Esophagus squamous epithelium (tissue), 5 donors: ENCODE measurements around the gene CCDC51. TPM values are rescaled to one million over a fixed set of nuclear protein-coding genes. Genes with fewer than 3 reads are reported as not detected.
"Not testable (repeated sequence)": the region's sequence is repeated elsewhere in the genome, so short reads cannot be mapped to it uniquely, and the experiment has no call there.

Experiments used
- DNase-seq: peaks from one replicate; lab custom pipeline; 2025; lab: John Stamatoyannopoulos, UW
- H3K27ac ChIP-seq, 4 donors: fragments of 200-600 bp; sonication (generic); one replicate each; pipeline ENCODE4 v1.5.1; 2016 to 2019; ENCODE audit warnings: mild to moderate bottlenecking in 1 of 4
- H3K27me3 ChIP-seq, 4 donors: fragments of 200-600 bp; sonication (generic); 1 replicate in 3 of 4; 2 replicates in 1 of 4; pipeline versions ENCODE4 v1.5.1 to v1.6.0; 2017 to 2021; ENCODE audit warnings: antibody characterized with exemption in 1 of 4
- H3K36me3 ChIP-seq, 3 donors: fragments of 200-600 bp; sonication (generic); one replicate each; pipeline ENCODE4 v1.5.1; 2016 to 2019
- H3K4me1 ChIP-seq, 3 donors: fragments of 200-600 bp; sonication (generic); one replicate each; pipeline ENCODE4 v1.5.1; 2017 to 2019
- H3K4me3 ChIP-seq, 4 donors: fragments of 200-600 bp; sonication (generic); 1 replicate in 3 of 4; 2 replicates in 1 of 4; pipeline ENCODE4 v1.5.1; 2016 to 2019; ENCODE audit warnings: mild to moderate bottlenecking in 2 of 4, moderate library complexity in 1 of 4
- H3K9me3 ChIP-seq, 3 donors: fragments of 200-600 bp; sonication (generic); one replicate each; pipeline ENCODE4 v1.5.1; 2016 to 2019
- POLR2A ChIP-seq, 4 donors: fragments of 450-650 bp; IDR thresholded peaks; one replicate each; pipeline ENCODE4 v1.6.1; 2017; ENCODE audit warnings: antibody characterized with exemption in 4 of 4, mild to moderate bottlenecking in 4 of 4, moderate library complexity in 3 of 4
- WGBS, 2 donors: methylation state at CpG; one replicate each; pipeline ENCODE4 v1.1.5; 2018; 5-methylcytosine and 5-hydroxymethylcytosine counted together
- intact Hi-C: fragments of 100-400 bp; cut with DNase I; formaldehyde crosslinking; loops from one replicate; pipeline ENCODE4 v1.15.0; 2022
- total RNA-seq, 4 donors: library from RNA; depleted of rRNA; stranded (reverse); fragments of >200 nt; gene quantifications; one replicate each; pipeline ENCODE4 v1.1.0, GENCODE V29; 2016
- TF ChIP-seq, protein P1 (sequence below), 6 experiments: fragments of 450-650 bp in 4 of 6; fragments of 200-600 bp in 2 of 6; sonication (generic) in 2 of 6; IDR thresholded peaks; one replicate each; pipeline ENCODE4 v1.5.1; 2016 to 2019; ENCODE audit warnings: antibody characterized with exemption in 6 of 6, mild to moderate bottlenecking in 4 of 6, moderate library complexity in 4 of 6
- donor health status: DM: yes; HTN: yes; CAD: no.

The CCDC51 gene, protein sequence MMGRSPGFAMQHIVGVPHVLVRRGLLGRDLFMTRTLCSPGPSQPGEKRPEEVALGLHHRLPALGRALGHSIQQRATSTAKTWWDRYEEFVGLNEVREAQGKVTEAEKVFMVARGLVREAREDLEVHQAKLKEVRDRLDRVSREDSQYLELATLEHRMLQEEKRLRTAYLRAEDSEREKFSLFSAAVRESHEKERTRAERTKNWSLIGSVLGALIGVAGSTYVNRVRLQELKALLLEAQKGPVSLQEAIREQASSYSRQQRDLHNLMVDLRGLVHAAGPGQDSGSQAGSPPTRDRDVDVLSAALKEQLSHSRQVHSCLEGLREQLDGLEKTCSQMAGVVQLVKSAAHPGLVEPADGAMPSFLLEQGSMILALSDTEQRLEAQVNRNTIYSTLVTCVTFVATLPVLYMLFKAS
- 10 to 100 TPM; 15.1 to 31.3 (median 18.2) TPM for total RNA-seq

- H3K27me3 ChIP-seq, result no peaks in the 10 kb centered on the region
- WGBS, 2 donors, result 0 to 2% methylated on average over 36 to 39 of the region's 54 CpGs
- peaks cover 0 to 35% (median 11%) of the 10 kb centered on the region in 3 donors for H3K36me3 ChIP-seq
- no peaks in the 10 kb centered on the region for H3K9me3 ChIP-seq
- peak; percentile 90 for DNase-seq
- H3K4me3 ChIP-seq, result peak within 1 kb of the TSS; percentile 69 to 97 (median 90)
- H3K27ac ChIP-seq, result peak within 1 kb of the TSS; percentile 94 to 98 (median 98)
- intact Hi-C loops, result loop anchor here (5.0 kb wide), 1 partner anchor 248 kb away; no protein-coding TSS in a partner anchor
- H3K4me1 ChIP-seq, result peaks cover 19 to 46% (median 35%) of the 10 kb centered on the region in 3 donors
- TF ChIP-seq POLR2A (IDR thresholded peaks at IDR 0.05), result peak in 3 of 4 donors; percentile 93 to 97 (median 94)
- TF ChIP-seq, protein P1, sequence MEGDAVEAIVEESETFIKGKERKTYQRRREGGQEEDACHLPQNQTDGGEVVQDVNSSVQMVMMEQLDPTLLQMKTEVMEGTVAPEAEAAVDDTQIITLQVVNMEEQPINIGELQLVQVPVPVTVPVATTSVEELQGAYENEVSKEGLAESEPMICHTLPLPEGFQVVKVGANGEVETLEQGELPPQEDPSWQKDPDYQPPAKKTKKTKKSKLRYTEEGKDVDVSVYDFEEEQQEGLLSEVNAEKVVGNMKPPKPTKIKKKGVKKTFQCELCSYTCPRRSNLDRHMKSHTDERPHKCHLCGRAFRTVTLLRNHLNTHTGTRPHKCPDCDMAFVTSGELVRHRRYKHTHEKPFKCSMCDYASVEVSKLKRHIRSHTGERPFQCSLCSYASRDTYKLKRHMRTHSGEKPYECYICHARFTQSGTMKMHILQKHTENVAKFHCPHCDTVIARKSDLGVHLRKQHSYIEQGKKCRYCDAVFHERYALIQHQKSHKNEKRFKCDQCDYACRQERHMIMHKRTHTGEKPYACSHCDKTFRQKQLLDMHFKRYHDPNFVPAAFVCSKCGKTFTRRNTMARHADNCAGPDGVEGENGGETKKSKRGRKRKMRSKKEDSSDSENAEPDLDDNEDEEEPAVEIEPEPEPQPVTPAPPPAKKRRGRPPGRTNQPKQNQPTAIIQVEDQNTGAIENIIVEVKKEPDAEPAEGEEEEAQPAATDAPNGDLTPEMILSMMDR (IDR thresholded peaks at IDR 0.05), result no peak
Measured at GRCh38 chr3:48439820-48440589, at the start of gene CCDC51, which contains the start of gene TMA7. Gene CCDC51 (minus strand): TSS chr3:48440119. CDS start chr3:48435128, 4,991 bp downstream. Gene TMA7 (plus strand): TSS chr3:48440257. CDS start chr3:48440297, 40 bp downstream.

DNA sequence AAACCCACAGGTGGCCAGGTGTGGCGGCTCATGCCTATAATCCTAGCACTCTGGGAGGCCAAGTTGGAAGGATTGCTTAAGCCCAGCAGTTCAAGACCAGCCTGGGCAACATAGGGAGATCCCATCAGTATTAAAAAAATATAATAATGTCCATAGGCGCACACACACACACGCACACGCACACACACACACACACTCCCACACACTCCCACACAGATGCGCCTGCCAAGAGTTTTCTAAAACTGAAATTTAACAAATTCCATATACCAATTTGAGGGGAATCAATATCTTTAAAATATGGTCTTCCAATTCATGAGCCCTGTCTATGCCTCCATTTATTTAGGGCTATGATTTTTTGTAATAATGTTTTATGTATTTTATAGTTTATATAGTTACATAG is 47.0 kb upstream of the CCDC51 start:
- 90 to 93% methylated on average over 5 of the region's 5 CpGs for WGBS, 2 donors
- intact Hi-C loops, result no loop called here
- Histone ChIP-seq H3K4me1 (peaks cover 0 to 25% (median 4%) of the 10 kb centered on the region in 3 donors), H3K27me3 (no peaks in the 10 kb centered on the region), H3K27ac (no peak overlapping the region), H3K9me3 (no peaks in the 10 kb centered on the region), H3K4me3 (no peak overlapping the region), H3K36me3 (peaks cover 0 to 18% (median 3%) of the 10 kb centered on the region in 3 donors)
- DNase-seq, result no peak
- TF ChIP-seq, protein P1 (IDR thresholded peaks at IDR 0.05), result no peak
- no peak for TF ChIP-seq POLR2A (IDR thresholded peaks at IDR 0.05)

GRCh38 chr3:48482822-48483221 is 42.9 kb upstream of the CCDC51 start:
- DNase-seq, result not testable (repeated sequence)

GRCh38 chr3:48480891-48481290 is 41.0 kb upstream of the CCDC51 start:
- H3K4me1 ChIP-seq, result peaks cover 0 to 20% (median 2%) of the 10 kb centered on the region in 3 donors
- intact Hi-C loops, H3K27me3 ChIP-seq, H3K4me3 ChIP-seq, H3K9me3 ChIP-seq, H3K27ac ChIP-seq, DNase-seq: not testable (repeated sequence)
- H3K36me3 ChIP-seq, result peaks cover 0 to 67% (median 8%) of the 10 kb centered on the region in 3 donors
- WGBS, 2 donors, result 92 to 93% methylated on average over 9 to 11 of the region's 11 CpGs

More at GRCh38 chr3:48482822-48483221, 42.9 kb upstream of the CCDC51 start:
- H3K27ac ChIP-seq, H3K4me1 ChIP-seq, H3K27me3 ChIP-seq, intact Hi-C loops, H3K9me3 ChIP-seq, H3K4me3 ChIP-seq: not testable (repeated sequence)
- H3K36me3 ChIP-seq, result peaks cover 0 to 47% (median 5%) of the 10 kb centered on the region in 3 donors
- WGBS, 2 donors, result 92 to 94% methylated on average over 4 to 5 of the region's 6 CpGs

DNA sequence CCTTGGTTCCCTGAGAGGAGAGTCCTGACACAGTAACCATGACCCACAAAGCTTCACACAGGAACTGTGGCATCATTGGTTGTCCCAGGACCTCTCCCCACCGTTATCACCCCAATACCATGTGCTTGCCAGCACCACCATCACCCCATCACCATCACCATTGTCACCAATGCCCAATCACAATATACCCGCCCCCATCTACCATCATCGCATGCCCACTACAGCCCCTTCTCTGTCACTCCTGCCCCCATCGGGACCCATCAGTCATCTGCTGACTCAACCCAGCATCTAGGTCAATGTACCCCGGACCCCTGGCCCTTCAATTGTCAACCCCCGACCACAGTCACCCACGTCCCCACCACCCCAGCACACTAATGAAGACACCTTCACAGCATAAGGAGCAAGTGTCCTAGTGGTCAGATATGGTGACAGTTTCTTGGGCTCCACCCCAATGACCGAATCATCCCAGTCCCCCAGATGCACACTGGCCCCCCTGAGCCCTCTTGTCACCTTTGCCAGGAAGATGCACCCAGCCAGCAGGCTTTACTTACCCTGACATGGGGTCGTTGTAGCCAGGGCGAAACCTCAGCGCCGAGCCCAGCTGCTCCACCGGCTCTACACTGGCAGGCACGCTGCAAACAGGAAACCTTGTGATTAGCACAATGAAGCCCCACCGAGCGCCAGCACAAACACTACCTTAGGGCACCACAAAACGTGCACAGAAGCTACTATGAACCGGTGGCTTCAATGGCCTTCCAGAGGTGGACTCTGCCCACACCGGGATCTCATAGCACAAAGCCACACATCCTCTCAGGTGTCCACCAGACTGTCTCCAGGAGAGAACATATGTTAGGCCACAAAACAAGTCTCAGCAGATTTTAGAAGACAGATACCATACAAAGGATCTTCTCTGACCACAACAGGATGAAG is 39.0 kb upstream of the CCDC51 start:
- peak overlapping the region in 3 of 4 donors; percentile 7 to 68 (median 49) for H3K27ac ChIP-seq
- no peaks in the 10 kb centered on the region for H3K27me3 ChIP-seq
- no peak for DNase-seq
- H3K9me3 ChIP-seq, result no peaks in the 10 kb centered on the region
- peak overlapping the region in 2 of 4 donors; percentile 15 to 19 for H3K4me3 ChIP-seq
- H3K4me1 ChIP-seq, result peaks cover 0 to 33% (median 8%) of the 10 kb centered on the region in 3 donors
- intact Hi-C loops, result no loop called here
- 68 to 80% methylated on average over 15 to 16 of the region's 19 CpGs for WGBS, 2 donors
- H3K36me3 ChIP-seq, result peaks cover 0 to 63% (median 8%) of the 10 kb centered on the region in 3 donors
- no peak for TF ChIP-seq POLR2A (IDR thresholded peaks at IDR 0.05)
- TF ChIP-seq, protein P1 (IDR thresholded peaks at IDR 0.05), result no peak
